ENCODE data around the gene INPP5J.

DNA sequence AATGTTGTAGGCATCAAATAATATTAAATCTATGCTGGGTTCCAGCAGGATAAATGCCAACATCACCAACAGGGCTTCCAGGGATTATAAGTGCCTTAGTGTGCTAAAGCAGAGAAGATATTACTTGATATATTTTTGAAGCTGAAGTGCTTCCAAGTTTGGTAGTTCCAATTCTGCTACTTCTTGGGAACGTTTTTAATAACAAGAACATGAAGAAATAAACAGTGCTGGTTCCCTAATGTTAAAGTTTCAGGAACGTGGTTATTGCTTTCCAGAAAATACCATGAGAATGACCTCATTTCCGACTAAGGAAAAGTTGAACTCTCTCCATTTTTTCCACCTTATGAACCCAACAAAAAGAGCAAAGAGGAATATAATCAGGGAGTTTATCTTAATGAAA lies 32.7 kb downstream of the INPP5J start:
- TF ChIP-seq ZNF274 (IDR thresholded peaks at IDR 0.05; ENCODE audit: low read depth, low read length) (no peak), SUZ12 (IDR thresholded peaks at IDR 0.05; ENCODE audit: extremely low read depth, insufficient read depth, insufficient read length) (no peak), YY1 (IDR thresholded peaks at IDR 0.05; ENCODE audit: insufficient read depth, insufficient read length) (no peak)

Measured in NT2/D1 (cell line).